Measurements from ENCODE around the gene POT1.

POT1 gene

DNA sequence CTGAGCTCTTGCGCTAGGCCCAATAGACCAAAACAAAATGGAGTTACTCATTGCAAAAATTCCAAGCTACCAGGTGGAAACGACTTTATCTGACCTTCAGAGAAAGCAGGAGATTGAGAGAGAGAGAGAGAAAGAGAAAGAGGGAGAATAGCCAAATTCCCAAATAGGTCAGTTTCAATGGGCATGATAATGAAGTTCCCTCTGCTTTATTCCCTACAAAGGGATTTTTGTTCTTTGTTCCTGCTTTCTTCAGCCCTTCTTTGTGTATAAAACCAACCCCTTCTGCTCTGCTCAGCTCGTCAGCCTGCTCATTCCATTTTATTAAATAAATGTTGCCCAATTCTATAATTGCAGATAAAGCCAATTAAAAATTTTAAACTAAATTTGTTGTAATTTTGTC, 119.0 kb downstream of the POT1 start:
- in situ Hi-C loops (cut with MboI; ENCODE audit: low sequenced_read_pairs) = no loop called here

- in situ Hi-C loops (cut with MboI; ENCODE audit: low sequenced_read_pairs) = no loop called here
Observed at GRCh38 chr7:124808206-124808605, 121.4 kb downstream of the POT1 start.

DNA sequence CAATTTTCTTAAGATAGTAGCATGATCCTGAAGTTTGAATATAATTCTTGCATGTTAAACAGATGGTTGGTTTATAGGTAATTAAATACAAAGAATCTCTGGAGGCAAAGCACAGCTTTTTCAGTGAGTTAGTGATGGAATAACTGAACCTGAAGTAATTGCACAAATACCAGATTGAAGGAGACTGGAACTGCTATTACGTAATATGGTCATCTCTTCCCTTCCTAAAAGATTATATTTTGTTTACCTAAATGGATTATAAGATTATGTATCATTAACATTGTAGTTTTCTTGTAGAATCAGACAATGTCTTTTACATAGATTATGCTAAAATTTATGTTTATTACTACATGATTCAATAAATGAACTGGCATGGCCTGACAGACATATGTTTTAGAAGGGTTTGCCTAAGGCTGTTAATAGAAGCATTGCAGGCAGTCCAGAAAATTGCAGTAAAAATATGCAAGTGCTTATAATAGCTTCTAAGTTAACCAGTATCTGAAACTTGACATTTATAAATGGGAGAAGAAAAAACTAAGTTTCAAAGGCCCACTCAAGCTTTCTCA, 128.2 kb downstream of the POT1 start:
- in situ Hi-C loops (cut with MboI; ENCODE audit: low sequenced_read_pairs) = no loop called here

- in situ Hi-C loops (cut with MboI; ENCODE audit: low sequenced_read_pairs) = no loop called here
Observed at GRCh38 chr7:124800386-124800785, 129.2 kb downstream of the POT1 start.

GRCh38 chr7:124799448-124799847, 130.2 kb downstream of the POT1 start:
- in situ Hi-C loops (cut with MboI; ENCODE audit: low sequenced_read_pairs) = no loop called here

DNA sequence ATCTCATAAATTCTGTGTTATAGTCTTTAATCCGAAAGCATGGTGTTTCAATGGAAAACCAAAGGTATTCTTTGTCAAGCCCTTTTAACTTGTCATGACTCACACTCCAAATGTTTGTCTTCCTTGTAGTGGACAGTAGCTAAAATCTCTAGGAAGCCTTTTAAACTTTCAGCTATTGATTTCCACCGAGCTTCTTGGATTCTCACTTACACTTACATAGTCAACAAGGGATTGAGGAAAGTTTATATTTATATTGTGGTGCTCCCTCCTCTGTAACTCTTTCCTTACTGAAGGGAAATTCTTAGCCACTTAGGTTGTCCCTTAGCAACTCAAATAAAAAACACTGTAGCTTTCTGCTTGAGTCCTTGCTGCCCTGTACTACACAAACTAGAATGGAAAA, 132.9 kb downstream of the POT1 start:
- in situ Hi-C loops (cut with MboI; ENCODE audit: low sequenced_read_pairs) = no loop called here

- in situ Hi-C loops (cut with MboI; ENCODE audit: low sequenced_read_pairs) = no loop called here
Observed at GRCh38 chr7:124792696-124793095, 136.9 kb downstream of the POT1 start.

- in situ Hi-C loops (cut with MboI; ENCODE audit: low sequenced_read_pairs) = no loop called here
Observed at GRCh38 chr7:124792002-124792401, 137.6 kb downstream of the POT1 start.

GRCh38 chr7:124791426-124791825, 138.2 kb downstream of the POT1 start:
- in situ Hi-C loops (cut with MboI; ENCODE audit: low sequenced_read_pairs) = no loop called here

DNA sequence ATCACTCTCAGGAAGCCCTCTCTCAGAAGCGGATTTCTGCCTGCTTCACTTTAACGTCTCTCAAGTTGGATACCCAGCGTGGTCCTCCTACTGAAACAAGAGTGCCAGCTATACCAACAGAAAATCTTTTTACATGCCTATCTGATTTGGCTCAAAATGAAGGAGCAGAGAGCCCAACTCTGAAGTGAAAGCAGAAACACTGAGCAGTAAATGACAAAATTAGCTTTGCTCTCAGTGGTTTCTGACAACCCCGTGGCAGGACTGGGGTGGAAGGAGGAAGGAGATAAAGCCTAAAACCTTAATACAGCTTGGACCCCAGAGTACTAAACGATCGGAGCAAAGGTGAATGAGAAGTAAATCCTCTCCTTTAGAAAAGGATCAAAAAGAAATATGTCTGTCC, 139.0 kb downstream of the POT1 start:
- in situ Hi-C loops (cut with MboI; ENCODE audit: low sequenced_read_pairs) = no loop called here

- in situ Hi-C loops (cut with MboI; ENCODE audit: low sequenced_read_pairs) = no loop called here
Observed at GRCh38 chr7:124785994-124786393, 143.6 kb downstream of the POT1 start.

DNA sequence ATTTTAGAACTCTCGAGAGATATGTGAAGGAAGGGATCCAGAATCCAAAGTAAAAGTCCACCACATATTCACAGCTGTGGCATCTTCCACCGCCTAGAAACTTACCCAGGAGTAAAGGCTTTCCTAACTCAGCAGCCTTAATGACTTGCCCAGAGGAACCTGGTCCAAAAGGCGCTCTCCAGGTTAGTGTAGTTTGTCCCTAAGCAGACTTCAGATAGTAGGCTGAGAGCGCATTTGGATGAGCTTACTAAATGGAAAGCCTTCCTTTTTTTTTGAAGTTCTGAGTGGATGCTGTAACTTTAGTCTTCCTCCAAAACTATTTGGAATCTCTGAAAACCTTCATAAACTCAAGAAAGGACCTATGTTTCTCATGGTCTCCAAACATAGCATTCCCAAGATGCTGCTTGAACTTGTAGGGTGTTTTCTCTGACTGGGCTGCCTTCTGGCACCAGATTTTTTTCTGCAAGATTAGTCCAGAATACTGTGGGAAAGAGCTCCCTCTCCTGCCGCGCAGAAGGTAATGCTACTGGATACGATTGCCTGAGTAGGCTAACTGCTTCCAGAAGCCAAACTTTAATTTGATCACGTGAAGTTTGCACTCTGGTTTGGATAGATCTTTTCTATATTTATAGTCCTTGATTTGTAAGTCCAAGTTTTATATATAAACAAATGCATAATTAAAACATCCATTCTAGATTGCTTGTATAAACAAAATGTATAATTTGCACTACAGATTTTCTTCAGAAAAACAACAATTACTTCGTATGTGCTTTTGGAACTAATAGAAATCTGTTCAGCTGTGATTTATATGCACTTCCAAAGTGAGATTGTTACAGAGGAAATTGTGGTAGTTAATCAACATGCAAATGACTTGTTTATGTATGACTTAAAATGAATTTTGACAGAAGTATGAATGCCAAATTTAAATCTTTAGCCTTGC, 144.5 kb downstream of the POT1 start:
- in situ Hi-C loops (cut with MboI; ENCODE audit: low sequenced_read_pairs) = no loop called here

DNA sequence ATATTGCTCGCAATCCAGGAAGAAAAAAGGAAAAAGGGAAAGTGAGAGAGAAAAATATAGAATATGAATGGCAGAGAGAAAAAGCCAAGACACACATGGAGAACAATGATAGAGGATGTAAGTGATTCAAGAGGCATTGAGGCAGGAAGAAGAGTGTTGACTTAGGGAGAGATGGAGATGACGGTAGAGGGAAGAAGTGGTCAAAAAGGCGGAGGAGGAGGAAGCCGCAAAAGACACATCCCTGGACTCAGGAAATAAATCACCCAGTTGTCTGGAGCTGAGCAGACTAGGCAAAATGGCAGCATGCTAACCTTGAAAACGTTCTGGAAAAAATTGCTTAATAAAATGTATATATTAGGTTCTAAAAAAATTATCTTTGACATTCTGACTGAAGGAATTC, 146.4 kb downstream of the POT1 start:
- in situ Hi-C loops (cut with MboI; ENCODE audit: low sequenced_read_pairs) = no loop called here

DNA sequence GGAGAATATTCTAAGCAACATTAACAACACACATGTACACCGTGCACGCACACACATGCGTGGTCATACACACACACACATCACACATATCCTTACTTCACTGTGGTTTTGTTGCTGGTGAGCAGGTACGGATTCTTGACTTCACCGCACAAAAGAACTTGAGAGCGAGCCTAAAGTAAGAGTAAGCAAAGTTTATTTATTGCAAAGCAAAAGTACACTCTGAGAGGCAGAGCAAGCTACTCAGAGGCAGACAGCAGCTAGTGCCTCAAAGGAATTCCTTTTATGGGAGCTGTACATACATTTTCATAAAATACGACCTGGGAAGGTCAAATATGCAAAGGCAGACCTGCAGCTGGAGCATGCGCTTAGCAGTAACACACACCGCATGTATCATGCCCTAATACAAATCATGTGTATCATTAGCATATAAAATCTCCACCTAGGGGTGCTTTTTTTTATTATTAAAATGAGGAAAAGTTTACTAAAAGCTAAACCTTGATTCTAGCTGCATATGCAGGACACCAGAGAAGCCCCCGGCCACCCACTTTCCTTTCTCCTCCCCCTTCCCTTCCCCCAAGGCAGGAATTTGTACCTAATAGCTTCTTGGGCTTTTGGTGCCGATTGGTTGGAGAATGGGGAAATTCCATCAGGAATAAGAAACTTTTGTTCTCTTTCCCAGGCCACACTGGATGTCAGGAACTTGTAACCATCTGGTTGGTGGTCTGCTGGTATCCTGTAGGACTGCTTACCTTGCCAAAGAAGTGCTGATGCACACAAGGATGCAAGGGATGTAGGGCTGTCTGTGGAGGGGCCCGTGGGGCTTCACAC, 147.5 kb downstream of the POT1 start:
- in situ Hi-C loops (cut with MboI; ENCODE audit: low sequenced_read_pairs) = no loop called here

GRCh38 chr7:124781418-124781817, 148.2 kb downstream of the POT1 start:
- in situ Hi-C loops (cut with MboI; ENCODE audit: low sequenced_read_pairs) = no loop called here

- in situ Hi-C loops (cut with MboI; ENCODE audit: low sequenced_read_pairs) = no loop called here
Observed at GRCh38 chr7:124780608-124781007, 149.0 kb downstream of the POT1 start.

DNA sequence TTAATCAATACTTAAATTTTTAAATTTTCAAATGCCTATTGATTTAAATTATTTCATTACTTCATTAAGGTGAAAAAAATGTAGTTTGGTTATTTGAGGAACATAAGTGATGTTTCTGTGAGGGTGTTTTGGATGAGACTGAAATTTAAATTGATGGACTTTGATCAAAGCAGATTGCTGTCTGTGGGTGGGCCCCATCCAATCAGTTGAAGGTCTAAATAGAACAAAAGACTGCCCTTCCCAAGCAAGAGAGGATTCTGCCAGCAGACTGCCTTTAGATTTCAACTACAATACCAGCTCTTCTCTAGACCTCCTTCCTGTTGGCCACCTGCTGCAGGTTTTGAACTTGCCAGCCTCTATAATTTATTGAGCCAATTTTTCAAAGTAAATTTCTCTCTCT, 149.6 kb downstream of the POT1 start:
- in situ Hi-C loops (cut with MboI; ENCODE audit: low sequenced_read_pairs) = no loop called here

DNA sequence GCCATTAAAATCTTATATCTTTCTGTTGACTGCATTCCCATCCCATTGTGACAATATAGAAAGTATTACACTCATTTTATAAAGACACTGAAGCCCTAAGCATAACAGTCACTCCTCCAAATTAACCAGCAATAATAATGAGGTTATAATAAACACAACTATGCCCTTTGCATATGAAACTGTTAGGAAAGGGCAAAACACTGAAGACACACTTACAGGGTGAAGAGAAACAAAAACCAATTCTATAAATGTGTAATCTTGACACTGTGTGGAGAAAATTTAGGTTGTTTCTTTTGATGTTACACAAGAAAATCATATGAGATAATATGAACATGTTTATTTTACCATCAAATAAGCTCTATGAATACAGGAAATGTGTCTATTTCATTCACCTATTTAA, 150.0 kb downstream of the POT1 start:
- in situ Hi-C loops (cut with MboI; ENCODE audit: low sequenced_read_pairs) = no loop called here

DNA sequence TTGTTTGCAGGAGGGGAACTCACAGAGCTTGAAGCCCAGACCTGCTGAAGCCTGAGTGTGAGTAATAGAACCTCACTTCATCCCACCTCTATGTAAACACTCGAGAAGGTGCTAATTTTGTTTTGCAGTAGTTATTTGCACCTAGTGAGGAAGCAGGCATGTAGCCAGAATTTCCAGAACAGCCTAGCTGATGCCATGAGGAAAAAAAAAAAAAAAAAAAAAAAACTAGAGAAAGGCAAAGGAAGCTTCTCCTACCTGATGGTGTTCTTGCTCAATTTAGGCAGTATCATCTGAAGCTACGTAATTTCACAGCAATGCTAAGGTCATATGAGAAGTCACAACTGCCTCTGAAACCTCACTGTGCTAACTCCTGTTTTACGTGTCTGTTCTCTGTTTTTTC, 150.4 kb downstream of the POT1 start:
- in situ Hi-C loops (cut with MboI; ENCODE audit: low sequenced_read_pairs) = no loop called here

- in situ Hi-C loops (cut with MboI; ENCODE audit: low sequenced_read_pairs) = no loop called here
Observed at GRCh38 chr7:124777268-124777667, 152.4 kb downstream of the POT1 start.

GRCh38 chr7:124776153-124776552, 153.5 kb downstream of the POT1 start:
- in situ Hi-C loops (cut with MboI; ENCODE audit: low sequenced_read_pairs) = no loop called here

- in situ Hi-C loops (cut with MboI; ENCODE audit: low sequenced_read_pairs) = no loop called here
Observed at GRCh38 chr7:124775422-124775821, 154.2 kb downstream of the POT1 start.
